NOMO-1 treated with dmso at 0.1 percent for 144 hours (cell line): Measurements from ENCODE around the gene ENTPD7.
A peak's percentile ranks its signal among the peaks of the same experiment; 100 is the strongest.
"Not testable (repeated sequence)": the region's sequence is repeated elsewhere in the genome, so short reads cannot be mapped to it uniquely, and the experiment has no call there.

ENCODE experiments used
- DNase-seq: peaks from one replicate; lab custom pipeline; 2025; ENCODE audit not compliant: unreplicated experiment; lab: John Stamatoyannopoulos, UW

Gene ENTPD7

DNA sequence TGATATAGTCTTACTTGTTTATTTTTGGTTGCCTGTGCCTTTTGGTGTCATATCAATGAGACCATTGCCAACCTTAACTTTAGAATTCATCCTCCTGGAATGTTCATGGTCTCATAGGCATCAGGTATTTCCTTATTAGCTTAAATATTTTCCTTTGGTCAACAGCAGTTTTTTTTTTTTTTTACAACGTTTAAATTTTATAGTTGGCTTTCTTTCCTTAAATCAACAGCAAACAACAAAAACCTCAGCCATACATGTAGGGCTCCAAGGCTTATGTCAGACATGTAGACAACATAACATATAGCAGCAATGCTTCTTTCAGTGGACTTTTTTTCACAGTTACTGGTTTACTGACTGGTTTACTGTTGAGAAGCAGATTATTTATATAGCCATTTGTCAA is 22.7 kb downstream of the ENTPD7 start:
- no peak for DNase-seq

- DNase-seq: no peak
Observed at GRCh38 chr10:99682752-99683151, 23.4 kb downstream of the ENTPD7 start.

DNA sequence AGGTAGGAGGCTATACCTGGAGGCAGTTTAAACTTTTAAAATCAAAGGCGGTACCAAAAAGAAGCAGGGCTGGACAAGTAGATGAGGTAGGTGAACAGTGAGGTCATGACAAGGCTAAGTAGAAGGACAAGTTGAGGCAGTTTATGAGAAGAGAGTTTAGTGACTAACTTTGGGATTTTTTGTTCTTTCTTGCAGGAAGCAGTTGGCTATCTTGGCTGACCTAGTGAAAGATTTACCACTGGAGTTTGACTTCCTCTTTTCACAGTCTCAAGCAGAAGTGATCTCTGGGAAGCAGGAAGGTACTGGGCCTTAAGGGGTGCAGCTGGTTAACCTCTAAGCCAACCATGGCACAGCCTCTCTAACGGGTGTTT is 26.3 kb downstream of the ENTPD7 start:
- DNase-seq: peak; percentile 81

- no peak for DNase-seq
Observed at GRCh38 chr10:99689461-99689860, 30.2 kb downstream of the ENTPD7 start.

DNA sequence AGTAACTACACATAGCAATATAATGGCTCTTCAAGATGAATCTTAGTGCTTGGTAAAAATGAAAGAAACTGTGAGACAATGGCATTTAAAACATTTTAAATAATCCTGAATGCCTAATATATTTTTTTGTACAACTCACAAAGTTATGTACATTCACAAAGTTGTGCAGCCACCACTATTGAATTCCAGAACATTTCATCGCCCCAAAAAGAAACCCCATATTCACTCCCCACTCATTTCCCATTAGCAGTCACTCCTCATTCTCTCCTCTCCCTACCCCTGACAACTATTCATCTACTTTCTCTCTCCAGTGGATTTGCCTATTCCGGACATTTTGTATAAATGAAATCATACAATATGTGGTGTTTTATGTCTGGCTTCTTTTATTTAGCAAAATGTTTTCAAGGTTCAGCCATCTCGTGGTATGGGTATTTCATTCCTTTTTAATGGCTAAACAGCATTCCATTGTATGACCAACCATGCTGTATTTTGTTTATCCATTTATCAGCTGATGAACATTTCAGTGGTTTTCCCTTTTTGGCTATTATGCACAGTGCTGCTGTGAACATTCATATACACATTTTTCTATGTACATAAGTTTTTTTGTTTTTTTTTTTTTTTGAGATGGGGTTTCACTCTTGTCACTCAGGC is 34.7 kb downstream of the ENTPD7 start:
- DNase-seq: no peak

DNA sequence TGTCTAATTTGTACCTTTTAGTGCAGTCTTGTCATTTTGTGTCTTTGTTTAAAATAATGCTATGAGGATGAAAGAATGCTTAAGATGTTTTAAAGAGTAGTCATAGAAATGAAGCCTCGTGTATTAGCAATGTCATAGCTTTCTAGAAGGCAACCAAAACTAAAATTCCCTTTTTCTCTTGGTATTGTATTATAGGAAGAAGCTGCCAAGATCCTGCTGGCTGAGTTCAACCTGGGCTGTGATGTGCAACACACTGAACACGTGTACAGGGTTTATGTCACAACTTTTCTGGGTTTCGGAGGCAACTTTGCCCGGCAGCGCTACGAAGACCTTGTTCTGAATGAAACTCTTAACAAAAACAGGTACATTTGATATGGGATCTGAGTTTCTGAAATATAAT is 36.5 kb downstream of the ENTPD7 start:
- no peak for DNase-seq

DNA sequence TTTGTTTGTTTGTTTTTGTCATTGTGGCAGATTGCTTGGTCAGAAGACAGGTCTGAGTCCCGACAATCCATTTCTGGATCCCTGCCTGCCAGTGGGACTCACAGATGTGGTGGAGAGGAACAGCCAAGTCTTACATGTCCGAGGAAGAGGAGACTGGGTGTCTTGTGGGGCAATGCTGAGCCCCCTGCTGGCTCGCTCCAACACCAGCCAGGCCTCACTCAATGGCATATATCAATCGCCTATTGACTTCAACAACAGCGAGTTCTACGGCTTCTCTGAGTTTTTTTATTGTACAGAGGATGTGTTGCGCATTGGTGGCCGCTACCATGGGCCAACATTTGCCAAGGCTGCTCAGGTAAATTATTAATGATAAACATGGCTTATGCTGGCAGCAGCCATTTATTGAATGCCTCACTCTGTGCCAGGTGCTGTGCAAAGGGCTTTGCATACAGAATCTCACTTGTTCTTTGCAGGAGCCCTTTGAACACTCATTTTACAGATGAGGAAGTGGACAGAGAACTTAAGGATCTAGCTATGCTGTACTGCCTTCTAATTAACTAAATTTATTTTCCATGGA is 39.3 kb downstream of the ENTPD7 start:
- DNase-seq: no peak

GRCh38 chr10:99700649-99701048 is 41.3 kb downstream of the ENTPD7 start:
- DNase-seq: no peak

DNA sequence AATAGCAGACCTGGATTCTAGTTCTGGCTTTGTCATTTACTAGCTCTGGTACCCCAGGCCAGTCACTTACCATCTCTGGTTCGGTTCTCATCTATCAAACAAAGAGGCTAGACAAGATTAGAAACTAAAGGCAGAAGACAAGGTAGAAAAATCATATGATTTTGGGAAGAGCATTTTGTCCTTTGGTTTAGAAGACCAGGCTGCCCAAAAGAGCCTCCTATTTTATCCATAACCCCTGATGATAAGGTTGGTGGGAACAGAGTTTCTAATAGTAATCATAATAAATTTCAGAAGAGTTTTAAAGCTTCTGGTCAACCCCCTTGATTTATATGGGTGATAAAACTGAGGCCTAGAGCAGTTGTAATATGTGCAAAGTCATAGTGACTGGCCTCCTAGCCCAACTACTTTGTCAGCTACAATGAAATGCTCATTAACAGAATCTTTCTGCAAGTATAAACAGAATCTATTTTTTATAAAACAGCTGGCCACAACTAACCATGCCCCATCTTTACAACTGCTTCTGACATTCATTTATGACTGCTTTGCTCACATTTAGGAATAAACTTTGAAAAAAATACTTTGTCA is 49.2 kb downstream of the ENTPD7 start:
- no peak for DNase-seq

DNA sequence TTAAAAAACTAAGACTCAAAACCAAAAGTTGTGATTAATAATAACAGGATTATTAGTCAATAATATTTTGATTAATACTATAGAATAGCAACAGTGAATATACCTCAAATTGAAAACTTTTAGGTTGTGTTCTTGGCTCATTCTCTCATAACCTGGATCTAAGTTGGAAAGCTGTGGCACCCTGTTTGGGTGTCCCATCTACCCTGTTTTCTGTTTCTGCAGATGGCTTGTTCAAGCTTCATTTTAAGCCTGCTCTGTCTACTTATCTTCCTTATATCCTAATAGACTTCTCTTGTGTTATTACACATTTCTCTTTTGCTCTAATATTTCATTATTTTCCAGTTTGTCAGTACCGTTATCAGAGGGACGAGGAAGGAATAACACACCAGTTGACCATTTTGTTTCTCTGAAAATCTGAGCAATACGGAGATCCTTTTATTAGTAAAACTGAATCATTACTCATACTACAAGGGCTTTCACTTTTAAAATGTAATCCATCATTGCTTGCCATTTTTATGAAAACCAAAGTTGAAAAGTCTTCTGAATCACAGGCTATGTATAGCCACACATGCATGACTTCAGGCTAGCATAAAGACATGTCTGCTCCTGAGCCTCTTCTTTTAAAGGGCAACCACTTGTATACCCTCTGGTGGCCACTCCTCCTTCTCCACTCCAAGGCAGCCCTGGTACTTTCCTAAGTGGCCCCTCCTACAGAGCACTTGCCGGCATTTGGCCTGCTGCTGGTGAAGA is 50.3 kb downstream of the ENTPD7 start:
- DNase-seq: no peak

DNA sequence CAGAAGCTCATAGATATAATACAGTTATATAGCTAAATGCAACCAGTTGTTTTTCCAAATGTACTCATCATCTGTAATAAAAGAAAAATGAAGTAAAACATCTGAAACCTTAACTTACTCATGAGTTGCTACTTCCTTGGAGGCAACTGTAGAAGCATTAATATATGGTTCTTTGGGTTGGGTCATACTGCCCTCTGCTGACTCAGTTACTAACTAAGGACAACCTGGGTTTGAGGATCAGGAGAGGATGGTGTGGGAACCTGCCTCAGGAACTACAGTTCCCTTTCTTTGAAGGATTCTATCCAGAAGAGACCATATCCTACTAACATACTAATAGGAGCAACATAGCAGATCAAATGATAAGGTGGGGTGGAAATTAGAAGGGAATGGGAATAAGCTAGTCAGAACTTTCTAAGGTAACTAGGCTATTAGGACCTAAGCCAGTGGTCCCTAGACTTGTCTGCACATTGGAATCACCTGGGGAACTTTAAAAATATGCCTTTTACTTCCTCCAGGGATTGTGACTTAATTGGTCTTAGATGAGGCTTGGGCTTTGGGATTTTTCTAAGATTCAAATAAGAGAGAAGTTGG is 51.9 kb downstream of the ENTPD7 start:
- DNase-seq: peak; percentile 26

DNA sequence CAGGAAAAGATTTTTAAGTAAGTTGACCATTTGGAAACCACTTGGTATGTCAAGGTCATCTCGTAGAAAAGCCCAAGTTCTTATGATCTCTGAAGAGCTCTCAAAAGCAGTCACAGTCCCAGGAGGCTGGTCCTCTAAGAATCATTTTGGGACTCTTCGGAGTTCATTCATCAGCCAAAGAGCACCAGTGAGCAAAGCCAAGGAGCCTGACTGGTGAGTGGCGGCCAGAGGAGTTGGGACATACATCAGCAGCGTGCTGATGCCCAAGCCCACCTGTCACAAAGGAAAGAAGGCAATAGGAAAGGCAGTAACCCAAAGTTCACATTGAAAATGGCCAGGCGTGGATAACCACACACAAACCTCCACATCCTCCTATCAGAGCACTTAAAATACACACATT is 55.1 kb downstream of the ENTPD7 start:
- DNase-seq: no peak

DNA sequence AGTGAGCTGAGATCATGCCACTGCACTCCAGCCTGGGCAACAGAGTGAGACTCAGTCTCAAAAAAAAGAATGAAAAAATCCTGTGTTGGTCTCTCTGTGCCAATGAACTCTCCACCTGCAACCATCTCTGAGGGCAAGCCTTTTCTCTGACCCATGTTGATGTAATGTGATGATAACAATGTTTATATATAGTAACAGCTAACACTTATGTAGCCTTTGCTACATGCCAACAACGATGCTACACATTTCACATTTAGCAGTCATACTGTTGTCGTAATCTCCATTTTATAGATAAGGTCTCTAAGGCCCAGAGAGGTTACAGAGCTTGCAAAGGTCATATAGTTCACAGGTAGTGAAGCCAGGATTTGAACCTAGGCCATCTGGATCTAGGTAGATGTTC is 61.1 kb downstream of the ENTPD7 start:
- no peak for DNase-seq

GRCh38 chr10:99730026-99730425 is 70.7 kb downstream of the ENTPD7 start:
- DNase-seq: no peak

- no peak for DNase-seq
Observed at GRCh38 chr10:99731306-99732032, 72.2 kb downstream of the ENTPD7 start.

- DNase-seq: peak; percentile 98
Observed at GRCh38 chr10:99732033-99732842, 72.9 kb downstream of the ENTPD7 start, which contains the start of the genes COX15 and CUTC. COX15 (minus strand) TSS chr10:99732127; CDS start chr10:99732049, 78 bp downstream. CUTC (plus strand) TSS chr10:99732234; CDS start chr10:99732349, 115 bp downstream.

GRCh38 chr10:99733366-99733765 is 74.1 kb downstream of the ENTPD7 start:
- no peak for DNase-seq

DNA sequence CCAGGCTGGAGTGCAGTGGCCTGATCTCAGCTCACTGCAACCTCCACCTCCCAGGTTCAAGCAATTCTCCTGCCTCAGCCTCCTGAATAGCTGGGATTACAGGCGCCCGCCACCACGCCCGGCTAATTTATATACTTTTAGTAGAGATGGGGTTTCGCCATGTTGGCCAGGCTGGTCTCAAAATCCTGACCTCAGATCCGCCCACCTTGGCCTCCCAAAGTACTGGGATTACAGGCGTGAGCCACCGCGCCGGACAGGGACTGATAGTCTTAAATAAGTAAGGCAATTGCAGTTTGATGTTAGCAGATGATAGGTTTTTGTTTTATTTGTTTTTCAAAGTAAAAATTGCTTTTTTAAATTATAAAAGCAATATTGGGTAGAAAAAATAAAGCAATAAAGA is 74.8 kb downstream of the ENTPD7 start:
- not testable (repeated sequence) for DNase-seq

DNA sequence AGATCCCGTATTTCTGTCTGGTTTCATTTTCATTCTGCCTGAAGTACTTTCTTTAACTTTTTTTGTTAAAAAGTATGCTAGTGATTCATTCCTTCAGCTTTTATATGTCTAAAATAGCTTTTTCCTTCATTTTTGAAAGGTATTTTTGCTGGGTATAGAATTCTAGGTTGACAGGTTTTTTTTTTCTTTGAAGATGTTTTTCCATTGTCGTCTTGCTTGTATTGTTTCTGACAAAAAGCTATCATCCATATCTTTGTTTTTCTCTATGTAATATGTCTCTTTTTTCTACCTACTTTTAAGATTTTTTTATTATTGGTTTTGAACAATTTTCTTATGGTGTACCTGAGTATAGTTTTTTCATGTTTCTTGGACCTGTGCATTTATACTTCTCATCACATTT is 81.0 kb downstream of the ENTPD7 start:
- no peak for DNase-seq

DNA sequence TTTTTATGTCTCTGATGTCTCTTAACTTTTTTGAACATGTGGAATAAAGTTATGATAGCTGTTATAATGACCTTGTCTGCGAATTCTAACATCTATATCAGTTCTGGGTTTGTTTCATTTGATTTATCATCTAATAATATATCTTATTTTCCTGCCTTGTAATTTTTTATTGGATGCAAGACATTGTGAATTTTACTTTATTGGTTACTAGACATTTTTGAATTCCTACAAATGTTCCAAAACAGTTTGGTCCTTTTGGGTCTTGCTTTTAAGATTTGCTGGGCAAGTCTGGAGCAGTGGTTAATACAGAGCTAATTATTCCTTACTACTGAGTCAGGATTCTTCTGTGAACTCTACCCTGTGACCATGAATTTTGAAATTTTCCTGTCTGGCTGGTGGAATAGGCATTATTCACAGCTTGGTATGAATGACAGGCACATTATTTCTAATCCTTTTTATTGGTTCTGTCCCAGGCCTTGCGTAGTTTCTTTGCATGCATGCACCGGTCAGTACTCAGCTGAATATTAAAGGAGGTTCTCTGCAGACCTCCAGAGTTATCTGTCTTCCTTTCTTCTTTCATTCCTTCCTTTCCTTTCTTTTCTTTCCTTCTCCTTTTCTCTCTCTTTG is 81.7 kb downstream of the ENTPD7 start:
- no peak for DNase-seq
